ENCODE data around the gene ALG10B.
"Not testable (repeated sequence)": the region's sequence is repeated elsewhere in the genome, so short reads cannot be mapped to it uniquely, and the experiment has no call there.

Gene ALG10B

DNA sequence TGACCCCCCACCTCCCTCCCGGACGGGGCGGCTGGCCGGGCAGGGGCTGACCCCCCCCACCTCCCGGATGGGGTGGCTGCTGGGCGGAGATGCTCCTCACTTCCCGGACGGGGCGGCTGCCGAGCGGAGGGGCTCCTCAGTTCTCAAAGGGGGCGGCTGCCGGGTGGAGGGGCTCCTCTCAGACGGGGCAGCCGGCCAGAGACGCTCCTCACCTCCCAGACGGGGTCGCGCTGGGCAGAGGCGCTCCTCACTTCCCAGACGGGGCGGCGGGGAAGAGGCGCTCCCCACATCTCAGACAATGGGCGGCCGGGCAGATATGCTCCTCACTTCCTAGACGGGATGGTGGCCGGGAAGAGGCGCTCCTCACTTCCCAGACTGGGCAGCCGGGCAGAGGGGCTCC is 13.8 kb downstream of the ALG10B start:
- H3K36me3 ChIP-seq (ENCODE audit: control insufficient read depth, insufficient read depth, low read length); H3K27ac ChIP-seq (ENCODE audit: low read depth, low read length); H3K4me1 ChIP-seq (ENCODE audit: control insufficient read depth, insufficient read depth, low read length); H3K9ac ChIP-seq (ENCODE audit: low read length); H3K4me3 ChIP-seq (ENCODE audit: low read length); H3K27me3 ChIP-seq (ENCODE audit: control insufficient read depth, insufficient read depth, low read length): not testable (repeated sequence)

DNA sequence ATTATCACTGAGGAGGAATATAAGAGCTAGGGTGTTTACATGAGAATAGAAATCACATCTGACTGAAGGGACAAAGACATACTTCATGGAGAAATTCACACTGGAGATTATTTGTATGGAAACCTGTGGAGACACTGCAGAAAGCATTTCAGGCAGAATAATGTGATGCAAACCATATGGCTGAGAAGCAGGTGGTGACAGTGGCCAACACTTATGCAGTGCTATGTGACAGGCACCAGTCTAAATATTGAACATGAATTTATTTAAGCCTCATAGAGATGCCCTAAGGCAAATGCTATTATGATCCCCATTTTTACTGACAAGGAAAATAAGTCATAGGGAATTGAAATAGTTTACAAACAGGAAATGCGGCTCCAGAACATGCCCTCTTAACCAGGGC is 16.2 kb downstream of the ALG10B start:
- Histone ChIP-seq H3K27ac (ENCODE audit: low read depth, low read length) (no peak overlapping the region), H3K9ac (ENCODE audit: low read length) (no peak overlapping the region), H3K36me3 (ENCODE audit: control insufficient read depth, insufficient read depth, low read length) (no peaks in the 10 kb centered on the region), H3K4me3 (ENCODE audit: low read length) (no peak overlapping the region), H3K27me3 (ENCODE audit: control insufficient read depth, insufficient read depth, low read length) (no peaks in the 10 kb centered on the region), H3K4me1 (ENCODE audit: control insufficient read depth, insufficient read depth, low read length) (no peaks in the 10 kb centered on the region)

DNA sequence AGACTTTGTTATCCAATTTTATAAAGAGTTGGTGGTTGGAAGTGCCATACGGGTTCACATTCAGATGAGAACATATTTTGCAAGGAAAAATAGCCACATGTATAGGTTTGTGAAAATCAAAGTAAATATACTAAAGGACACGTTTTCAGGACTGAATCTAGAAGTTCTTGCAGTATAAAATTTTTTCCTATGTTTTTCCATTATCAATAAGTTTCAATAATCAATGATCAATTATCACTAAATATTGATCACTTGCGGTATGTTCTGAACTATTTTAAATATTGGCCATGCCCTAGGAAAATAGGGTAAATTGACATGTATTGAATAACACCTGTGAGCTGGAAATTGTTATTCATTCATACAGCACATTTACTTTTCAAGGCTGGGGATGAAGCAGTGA is 25.9 kb downstream of the ALG10B start:
- Histone ChIP-seq H3K4me1 (ENCODE audit: control insufficient read depth, insufficient read depth, low read length) (no peaks in the 10 kb centered on the region), H3K36me3 (ENCODE audit: control insufficient read depth, insufficient read depth, low read length) (no peaks in the 10 kb centered on the region), H3K9ac (ENCODE audit: low read length) (no peak overlapping the region), H3K27ac (ENCODE audit: low read depth, low read length) (no peak overlapping the region), H3K27me3 (ENCODE audit: control insufficient read depth, insufficient read depth, low read length) (no peaks in the 10 kb centered on the region), H3K4me3 (ENCODE audit: low read length) (no peak overlapping the region)

GRCh38 chr12:38343256-38343655 is 26.7 kb downstream of the ALG10B start:
- H3K4me3 ChIP-seq (ENCODE audit: low read length); H3K27me3 ChIP-seq (ENCODE audit: control insufficient read depth, insufficient read depth, low read length); H3K9ac ChIP-seq (ENCODE audit: low read length); H3K27ac ChIP-seq (ENCODE audit: low read depth, low read length); H3K36me3 ChIP-seq (ENCODE audit: control insufficient read depth, insufficient read depth, low read length); H3K4me1 ChIP-seq (ENCODE audit: control insufficient read depth, insufficient read depth, low read length): not testable (repeated sequence)

GRCh38 chr12:38343916-38344315 is 27.3 kb downstream of the ALG10B start:
- not testable (repeated sequence) for H3K9ac ChIP-seq (ENCODE audit: low read length); H3K4me1 ChIP-seq (ENCODE audit: control insufficient read depth, insufficient read depth, low read length); H3K27ac ChIP-seq (ENCODE audit: low read depth, low read length); H3K36me3 ChIP-seq (ENCODE audit: control insufficient read depth, insufficient read depth, low read length); H3K4me3 ChIP-seq (ENCODE audit: low read length); H3K27me3 ChIP-seq (ENCODE audit: control insufficient read depth, insufficient read depth, low read length)

DNA sequence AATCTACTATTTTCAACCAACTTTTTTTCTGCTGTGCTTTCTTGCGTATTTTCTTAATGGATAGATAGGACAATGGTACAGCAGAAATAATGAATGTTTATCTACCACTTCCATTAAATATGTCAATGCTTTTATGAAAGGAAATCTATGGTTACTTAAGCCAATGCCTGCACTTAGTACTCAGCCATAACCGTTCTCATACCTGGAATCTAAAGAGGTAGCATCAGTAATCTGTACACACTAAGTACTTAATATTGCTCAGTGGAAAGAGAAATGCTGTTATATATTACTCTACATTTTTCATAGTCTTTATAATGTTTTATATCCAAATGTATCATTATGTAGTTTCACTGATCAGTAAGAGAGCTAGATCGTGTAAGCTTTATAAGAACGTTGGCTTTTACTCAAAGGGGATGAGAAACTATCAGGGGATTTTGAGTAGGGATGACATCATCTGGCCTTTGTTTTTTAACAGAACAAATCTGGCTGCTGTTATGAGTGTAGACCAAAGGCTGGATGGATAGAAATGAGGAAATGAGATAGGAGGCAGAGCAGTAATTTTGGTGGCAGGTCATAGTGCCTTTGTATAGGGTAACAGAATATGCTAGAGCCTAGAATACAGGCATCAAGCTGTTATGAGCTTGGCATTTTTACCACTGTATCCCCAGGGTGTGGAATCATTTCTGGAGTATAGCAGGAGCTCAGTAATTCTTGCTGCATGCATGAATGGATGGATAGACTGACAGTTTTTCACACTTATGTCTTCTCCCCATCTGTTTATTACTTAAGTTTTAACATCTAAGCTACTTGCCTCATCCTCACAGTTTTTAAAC is 34.0 kb downstream of the ALG10B start:
- Histone ChIP-seq H3K27me3 (ENCODE audit: control insufficient read depth, insufficient read depth, low read length) (no peaks in the 10 kb centered on the region), H3K36me3 (ENCODE audit: control insufficient read depth, insufficient read depth, low read length) (no peaks in the 10 kb centered on the region), H3K27ac (ENCODE audit: low read depth, low read length) (no peak overlapping the region), H3K4me1 (ENCODE audit: control insufficient read depth, insufficient read depth, low read length) (no peaks in the 10 kb centered on the region), H3K4me3 (ENCODE audit: low read length) (no peak overlapping the region), H3K9ac (ENCODE audit: low read length) (no peak overlapping the region)

DNA sequence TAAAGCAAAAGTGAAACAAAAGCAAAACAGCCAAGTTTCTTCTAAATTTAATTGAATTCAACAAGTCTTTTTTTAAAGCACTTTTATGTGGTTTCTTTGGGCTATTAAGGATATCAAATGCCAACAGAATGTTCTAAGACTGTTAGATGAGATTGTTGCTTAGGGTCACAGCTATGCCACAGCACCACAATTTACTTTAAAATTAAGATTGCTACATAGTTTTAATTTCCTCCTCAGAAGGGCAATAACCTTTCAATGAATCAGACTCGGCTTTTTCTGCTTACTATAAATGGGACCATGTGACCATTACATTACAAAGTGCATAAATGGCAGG is 34.6 kb downstream of the ALG10B start:
- H3K27ac ChIP-seq (ENCODE audit: low read depth, low read length); H3K36me3 ChIP-seq (ENCODE audit: control insufficient read depth, insufficient read depth, low read length); H3K27me3 ChIP-seq (ENCODE audit: control insufficient read depth, insufficient read depth, low read length); H3K4me3 ChIP-seq (ENCODE audit: low read length); H3K9ac ChIP-seq (ENCODE audit: low read length); H3K4me1 ChIP-seq (ENCODE audit: control insufficient read depth, insufficient read depth, low read length): not testable (repeated sequence)

- Histone ChIP-seq H3K36me3 (ENCODE audit: control insufficient read depth, insufficient read depth, low read length) (no peaks in the 10 kb centered on the region), H3K9ac (ENCODE audit: low read length) (no peak overlapping the region), H3K4me1 (ENCODE audit: control insufficient read depth, insufficient read depth, low read length) (no peaks in the 10 kb centered on the region), H3K27ac (ENCODE audit: low read depth, low read length) (no peak overlapping the region), H3K27me3 (ENCODE audit: control insufficient read depth, insufficient read depth, low read length) (no peaks in the 10 kb centered on the region), H3K4me3 (ENCODE audit: low read length) (no peak overlapping the region)
Observed at GRCh38 chr12:38367506-38367905, 50.9 kb downstream of the ALG10B start.

GRCh38 chr12:38370311-38370710 is 53.7 kb downstream of the ALG10B start:
- no peaks in the 10 kb centered on the region for H3K27me3 ChIP-seq (ENCODE audit: control insufficient read depth, insufficient read depth, low read length)
- no peak overlapping the region for H3K9ac ChIP-seq (ENCODE audit: low read length)
- no peak overlapping the region for H3K4me3 ChIP-seq (ENCODE audit: low read length)
- H3K27ac ChIP-seq (ENCODE audit: low read depth, low read length): no peak overlapping the region
- H3K36me3 ChIP-seq (ENCODE audit: control insufficient read depth, insufficient read depth, low read length): no peaks in the 10 kb centered on the region
- no peaks in the 10 kb centered on the region for H3K4me1 ChIP-seq (ENCODE audit: control insufficient read depth, insufficient read depth, low read length)

DNA sequence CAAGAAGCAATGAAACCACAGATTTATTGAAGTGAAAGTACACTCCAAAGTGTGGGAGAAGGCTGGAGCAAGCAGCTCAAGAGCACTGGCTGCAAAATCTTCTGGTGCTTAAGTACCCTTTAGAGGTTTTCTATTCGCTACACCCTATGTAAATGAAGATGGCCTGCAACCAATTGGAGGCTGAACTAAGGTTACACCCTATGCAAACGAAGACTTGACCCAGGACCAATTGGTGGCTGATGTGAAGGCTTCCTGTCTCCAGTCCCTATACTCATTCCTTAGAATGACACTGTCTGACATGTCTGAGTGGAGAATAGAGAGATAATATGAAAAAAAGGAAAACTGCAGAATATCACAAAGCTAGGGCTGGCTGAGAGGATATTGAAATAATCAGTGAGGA is 57.2 kb downstream of the ALG10B start:
- Histone ChIP-seq H3K36me3 (ENCODE audit: control insufficient read depth, insufficient read depth, low read length) (no peaks in the 10 kb centered on the region), H3K9ac (ENCODE audit: low read length) (no peak overlapping the region), H3K27me3 (ENCODE audit: control insufficient read depth, insufficient read depth, low read length) (no peaks in the 10 kb centered on the region), H3K4me1 (ENCODE audit: control insufficient read depth, insufficient read depth, low read length) (no peaks in the 10 kb centered on the region), H3K4me3 (ENCODE audit: low read length) (no peak overlapping the region), H3K27ac (ENCODE audit: low read depth, low read length) (no peak overlapping the region)

- Histone ChIP-seq H3K27me3 (ENCODE audit: control insufficient read depth, insufficient read depth, low read length) (no peaks in the 10 kb centered on the region), H3K27ac (ENCODE audit: low read depth, low read length) (no peak overlapping the region), H3K36me3 (ENCODE audit: control insufficient read depth, insufficient read depth, low read length) (no peaks in the 10 kb centered on the region), H3K4me1 (ENCODE audit: control insufficient read depth, insufficient read depth, low read length) (no peaks in the 10 kb centered on the region), H3K9ac (ENCODE audit: low read length) (no peak overlapping the region), H3K4me3 (ENCODE audit: low read length) (no peak overlapping the region)
Observed at GRCh38 chr12:38374751-38375150, 58.2 kb downstream of the ALG10B start.

All from rectal smooth muscle tissue (tissue), 1 donor.